Brain pericyte (primary cell): ENCODE measurements around the gene POMT1.
"Not testable (repeated sequence)": the region's sequence is repeated elsewhere in the genome, so short reads cannot be mapped to it uniquely, and the experiment has no call there.

Experiments
- DNase-seq: peaks from one replicate; pipeline ENCODE4 v3.0.0-alpha.2; 2012; ENCODE audit warnings: low read depth, low spot score

The POMT1 gene

GRCh38 chr9:131502781-131503625, at the start of gene POMT1:
POMT1 (plus strand) TSS chr9:131502918; CDS start chr9:131504219, 1,301 bp downstream.
- peak; percentile 43 for DNase-seq

GRCh38 chr9:131454028-131454427, 48.7 kb upstream of the POMT1 start:
- no peak for DNase-seq

GRCh38 chr9:131455655-131456054, 47.1 kb upstream of the POMT1 start:
- DNase-seq = not testable (repeated sequence)

GRCh38 chr9:131457746-131458145, 45.0 kb upstream of the POMT1 start:
- no peak for DNase-seq

DNA sequence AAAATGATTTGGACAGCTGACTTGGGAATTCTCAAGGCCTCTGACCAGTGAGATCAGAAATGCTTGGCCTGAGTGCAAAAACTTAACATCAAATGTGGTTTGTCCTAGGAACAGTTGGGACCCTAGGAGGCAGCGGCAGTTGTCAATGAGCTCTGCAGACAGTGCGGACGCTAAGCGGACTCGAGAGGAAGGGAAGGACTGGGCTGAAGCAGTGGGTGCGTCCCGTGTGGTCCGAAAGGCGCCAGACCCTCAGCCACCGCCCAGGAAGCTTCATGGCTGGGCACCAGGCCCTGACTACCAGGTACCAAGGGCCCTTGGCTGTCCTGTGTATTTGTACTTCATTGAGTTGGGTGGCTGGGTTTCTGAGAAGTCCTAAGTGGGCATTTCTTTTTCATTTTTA, 43.7 kb upstream of the POMT1 start:
- no peak for DNase-seq

DNA sequence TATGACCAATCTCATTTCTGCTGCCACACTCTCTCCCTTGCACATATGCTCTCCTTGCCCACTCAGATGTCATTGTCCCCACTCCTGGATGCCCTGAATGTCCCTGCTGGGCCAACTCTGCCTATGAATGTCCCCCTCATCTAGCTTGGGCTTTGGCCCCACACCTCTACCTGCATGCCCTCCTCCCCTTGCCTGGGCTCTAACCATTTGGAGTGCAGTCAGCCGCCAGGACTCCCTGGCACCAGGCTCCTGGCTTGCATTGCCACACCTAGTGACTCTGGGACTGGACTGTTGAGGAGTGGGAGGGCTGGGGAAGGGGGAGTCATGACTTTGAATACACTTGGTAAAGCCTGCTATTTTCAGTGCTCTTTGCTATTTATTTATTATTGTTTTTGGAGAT, 41.6 kb upstream of the POMT1 start:
- DNase-seq = no peak

DNA sequence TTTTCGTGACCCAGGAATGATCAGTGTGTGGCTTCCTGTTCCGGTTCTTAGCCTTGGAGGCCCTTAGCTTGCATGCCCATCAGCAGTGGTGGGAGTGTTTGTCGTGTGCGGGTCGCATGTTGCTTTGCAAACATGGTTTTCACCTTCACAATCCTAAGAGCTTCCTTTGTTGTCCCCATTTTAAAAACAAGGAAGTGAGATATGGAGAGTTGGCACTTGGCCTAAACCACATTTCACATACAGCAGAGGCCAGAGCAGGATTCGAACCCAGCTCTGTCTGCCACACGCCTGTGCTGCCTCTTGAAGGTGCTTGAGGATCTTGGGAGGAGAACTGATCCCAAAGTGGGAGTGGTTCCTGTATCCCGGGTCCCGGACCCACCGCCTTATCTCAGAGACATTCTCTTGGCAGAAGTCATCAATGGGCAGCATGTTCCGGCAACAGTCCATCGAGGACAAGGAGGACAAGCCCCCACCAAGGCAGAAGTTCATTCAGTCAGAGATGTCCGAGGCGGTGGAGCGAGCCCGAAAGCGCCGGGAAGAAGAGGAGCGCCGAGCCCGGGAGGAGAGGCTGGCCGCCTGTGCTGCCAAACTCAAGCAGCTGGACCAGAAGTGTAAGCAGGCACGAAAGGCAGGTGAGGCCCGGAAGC, 38.2 kb upstream of the POMT1 start:
- no peak for DNase-seq

GRCh38 chr9:131465401-131465800, 37.3 kb upstream of the POMT1 start:
- DNase-seq = no peak

DNA sequence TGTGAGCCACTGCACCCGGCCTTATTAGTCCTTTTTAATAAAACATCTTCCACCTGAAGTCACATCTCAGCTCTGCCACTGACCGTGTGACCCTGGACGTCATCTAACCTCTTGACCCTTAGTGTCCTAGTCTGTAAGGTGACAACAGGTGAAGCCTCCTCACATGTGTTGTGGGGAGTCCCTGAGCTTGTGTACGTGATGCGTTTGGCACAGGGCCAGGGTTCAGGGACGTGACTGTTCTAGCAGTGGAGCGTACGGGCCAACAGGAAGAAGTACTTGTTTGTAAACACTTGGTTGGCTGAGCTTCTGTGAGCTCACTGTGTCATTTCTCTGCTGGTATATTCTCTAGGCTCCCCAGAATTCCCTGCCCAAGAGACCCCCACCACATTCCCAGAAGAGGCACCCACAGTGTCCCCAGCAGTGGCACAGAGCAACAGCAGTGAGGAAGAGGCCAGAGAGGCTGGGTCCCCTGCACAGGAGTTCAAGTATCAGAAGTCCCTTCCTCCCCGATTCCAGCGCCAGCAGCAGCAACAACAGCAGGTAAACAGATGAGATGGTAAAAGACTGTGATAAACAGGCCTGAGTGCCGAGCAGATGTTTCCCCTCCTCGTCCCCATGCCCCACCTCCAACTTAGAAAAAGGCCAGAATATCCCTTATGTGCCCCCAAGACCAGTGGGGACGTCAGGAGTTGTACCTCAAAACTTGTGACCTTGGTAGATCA, 35.3 kb upstream of the POMT1 start:
- DNase-seq = no peak

- no peak for DNase-seq
Measured at GRCh38 chr9:131468031-131468430, 34.7 kb upstream of the POMT1 start.

GRCh38 chr9:131469356-131469755, 33.4 kb upstream of the POMT1 start:
- DNase-seq = no peak

GRCh38 chr9:131469951-131470350, 32.8 kb upstream of the POMT1 start:
- DNase-seq = no peak

DNA sequence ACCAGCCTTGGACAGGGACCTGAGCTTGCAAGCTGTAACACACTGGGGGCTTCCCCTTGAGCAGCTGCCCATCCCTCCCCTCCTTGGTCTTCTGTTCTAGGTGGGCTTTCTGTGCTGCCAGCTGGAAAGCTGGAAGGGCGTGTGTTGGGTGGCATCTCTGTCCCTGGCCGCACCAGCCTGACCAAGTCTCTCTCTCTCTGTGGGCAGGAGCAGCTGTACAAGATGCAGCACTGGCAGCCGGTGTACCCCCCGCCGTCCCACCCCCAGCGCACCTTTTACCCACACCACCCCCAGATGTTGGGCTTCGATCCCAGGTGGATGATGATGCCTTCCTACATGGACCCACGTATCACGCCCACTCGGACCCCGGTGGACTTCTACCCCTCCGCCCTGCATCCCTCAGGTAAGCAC, 32.1 kb upstream of the POMT1 start:
- DNase-seq = no peak

- not testable (repeated sequence) for DNase-seq
Measured at GRCh38 chr9:131472085-131472484, 30.6 kb upstream of the POMT1 start.

GRCh38 chr9:131473198-131473885, 29.4 kb upstream of the POMT1 start:
- no peak for DNase-seq

- no peak for DNase-seq
Measured at GRCh38 chr9:131473891-131474290, 28.8 kb upstream of the POMT1 start.

DNA sequence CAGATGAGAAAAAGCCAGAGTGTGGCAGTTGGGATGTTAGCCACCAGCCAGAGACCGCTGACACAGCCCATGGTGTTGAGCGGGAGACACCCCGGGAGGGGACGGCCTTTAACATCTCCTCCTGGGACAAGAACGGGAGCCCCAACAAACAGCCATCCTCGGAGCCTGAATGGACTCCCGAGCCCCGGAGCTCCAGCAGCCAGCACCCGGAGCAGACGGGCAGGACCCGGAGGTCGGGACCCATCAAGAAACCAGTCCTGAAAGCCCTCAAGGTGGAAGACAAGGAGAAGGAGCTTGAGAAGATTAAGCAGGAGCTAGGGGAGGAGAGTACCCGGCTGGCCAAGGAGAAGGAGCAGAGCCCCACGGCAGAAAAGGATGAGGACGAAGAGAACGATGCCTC, 28.0 kb upstream of the POMT1 start:
- no peak for DNase-seq

GRCh38 chr9:131475111-131475955, 27.4 kb upstream of the POMT1 start:
- DNase-seq = no peak

DNA sequence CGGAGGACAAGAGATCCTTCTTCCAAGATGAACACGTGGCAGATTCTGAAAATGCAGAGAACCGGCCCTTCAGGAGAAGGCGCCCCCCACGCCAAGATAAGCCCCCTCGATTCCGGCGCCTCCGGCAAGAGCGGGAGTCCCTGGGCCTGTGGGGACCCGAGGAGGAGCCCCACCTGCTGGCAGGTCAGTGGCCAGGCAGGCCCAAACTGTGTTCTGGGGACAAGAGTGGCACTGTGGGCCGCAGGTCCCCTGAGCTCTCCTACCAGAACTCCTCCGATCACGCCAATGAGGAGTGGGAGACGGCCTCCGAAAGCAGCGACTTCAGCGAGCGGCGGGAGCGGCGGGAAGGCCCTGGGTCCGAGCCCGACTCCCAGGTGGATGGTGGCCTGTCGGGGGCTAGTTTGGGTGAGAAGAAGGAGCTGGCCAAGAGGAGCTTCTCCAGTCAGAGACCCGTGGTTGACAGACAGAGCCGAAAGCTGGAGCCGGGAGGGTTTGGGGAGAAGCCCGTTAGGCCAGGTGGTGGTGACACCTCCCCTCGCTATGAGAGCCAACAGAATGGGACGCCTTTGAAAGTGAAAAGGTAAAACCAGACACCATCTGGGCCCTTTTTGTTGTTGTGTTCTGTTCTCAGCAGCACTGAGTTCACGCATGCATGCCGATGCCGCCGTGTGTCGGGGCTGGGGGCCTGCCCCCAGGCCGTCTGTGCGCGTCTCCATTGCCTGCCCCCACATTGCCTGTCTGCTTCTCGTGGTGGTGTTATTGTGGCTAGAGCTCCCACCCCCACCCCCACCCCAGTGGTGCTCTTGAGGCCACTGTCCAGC, 26.6 kb upstream of the POMT1 start:
- DNase-seq = no peak

- DNase-seq = no peak
Measured at GRCh38 chr9:131476777-131477345, 25.9 kb upstream of the POMT1 start.
